Prostate gland (tissue), 2 donors: ENCODE measurements around the gene SLC47A1. TPM values are rescaled to one million over a fixed set of nuclear protein-coding genes. Genes with fewer than 3 reads are reported as not detected.

Source experiments
- DNase-seq: peaks from one replicate; pipeline ENCODE4 v3.0.0-alpha.2; 2019; ENCODE audit warnings: low spot score
- H3K27ac ChIP-seq, 2 donors: fragments of 200-600 bp; sonication (generic); 2 replicates each; pipeline ENCODE4 v1.5.1; 2017 to 2019
- H3K27me3 ChIP-seq: fragments of 200-600 bp; sonication (generic); replicated peaks from 2 replicates; pipeline ENCODE4 v1.5.1; 2019; ENCODE audit not compliant: insufficient read depth
- H3K36me3 ChIP-seq, 2 donors: fragments of 200-600 bp; sonication (generic); 1 replicate in 1 of 2; 2 replicates in 1 of 2; pipeline versions ENCODE4 v1.5.1 to v1.8.1; 2017 to 2019
- H3K4me1 ChIP-seq: fragments of 200-600 bp; sonication (generic); replicated peaks from 2 replicates; pipeline ENCODE4 v1.5.1; 2019
- H3K4me3 ChIP-seq, 2 donors: fragments of 200-600 bp; sonication (generic); 2 replicates each; pipeline ENCODE4 v1.5.1; 2017 to 2019
- H3K9me3 ChIP-seq: fragments of 200-600 bp; sonication (generic); 2 replicates; pipeline ENCODE4 v1.5.1; 2017
- POLR2A ChIP-seq: fragments of 450-650 bp; IDR thresholded peaks from one replicate; pipeline ENCODE4 v1.6.1; 2016; ENCODE audit warnings: antibody characterized with exemption, mild to moderate bottlenecking
- POLR2AphosphoS5 ChIP-seq: sonication (generic); formaldehyde crosslinking; IDR thresholded peaks from one replicate; pipeline ENCODE4 v1.6.1; 2017; ENCODE audit warnings: antibody characterized with exemption
- WGBS: methylation state at CpG from one replicate; pipeline ENCODE4 v1.1.5; 2018; 5-methylcytosine and 5-hydroxymethylcytosine counted together
- intact Hi-C: fragments of 100-400 bp; cut with DNase I; formaldehyde crosslinking; loops from one replicate; pipeline ENCODE4 v1.14.2; 2022
- total RNA-seq, 2 donors: library from RNA; depleted of rRNA; stranded (reverse); fragments of >200 nt; gene quantifications; one replicate each; pipeline ENCODE4 v1.1.0, GENCODE V29; 2016
- TF ChIP-seq, protein P1 (sequence below), 4 experiments: fragments of 200-600 bp in 2 of 4; fragments of 450-650 bp in 2 of 4; sonication (generic) in 2 of 4; IDR thresholded peaks; 1 replicate in 3 of 4; 2 replicates in 1 of 4; pipeline ENCODE4 v1.5.1; 2016 to 2019; ENCODE audit warnings: antibody characterized with exemption in 4 of 4, mild to moderate bottlenecking in 2 of 4, moderate library complexity in 2 of 4

Gene SLC47A1
- total RNA-seq, 2 donors from 2014 or later: 4.5 to 20.0 TPM

DNA sequence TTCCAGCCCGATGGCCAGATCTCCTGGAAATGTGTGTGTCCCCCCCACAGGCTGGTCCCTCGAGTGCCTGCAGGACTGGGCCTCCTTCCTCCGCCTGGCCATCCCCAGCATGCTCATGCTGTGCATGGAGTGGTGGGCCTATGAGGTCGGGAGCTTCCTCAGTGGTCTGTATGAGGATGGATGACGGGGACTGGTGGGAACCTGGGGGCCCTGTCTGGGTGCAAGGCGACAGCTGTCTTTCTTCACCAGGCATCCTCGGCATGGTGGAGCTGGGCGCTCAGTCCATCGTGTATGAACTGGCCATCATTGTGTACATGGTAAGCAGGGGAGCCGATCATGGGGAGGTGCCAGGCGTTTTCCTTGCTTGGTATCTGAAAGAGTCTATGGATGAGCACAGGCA, 22.1 kb downstream of the SLC47A1 start:
- 87% methylated on average over 11 of the region's 11 CpGs for WGBS
- no peak for DNase-seq
- Histone ChIP-seq H3K27me3 (no peaks in the 10 kb centered on the region), H3K36me3 (no peaks in the 10 kb centered on the region), H3K9me3 (no peaks in the 10 kb centered on the region), H3K4me3 (no peak overlapping the region), H3K4me1 (no peaks in the 10 kb centered on the region), H3K27ac (peak overlapping the region in 1 of 2 donors; percentile 69)
- intact Hi-C loops: no loop called here
- TF ChIP-seq POLR2A: no peak
- no peak for TF ChIP-seq POLR2AphosphoS5
- TF ChIP-seq, protein P1, sequence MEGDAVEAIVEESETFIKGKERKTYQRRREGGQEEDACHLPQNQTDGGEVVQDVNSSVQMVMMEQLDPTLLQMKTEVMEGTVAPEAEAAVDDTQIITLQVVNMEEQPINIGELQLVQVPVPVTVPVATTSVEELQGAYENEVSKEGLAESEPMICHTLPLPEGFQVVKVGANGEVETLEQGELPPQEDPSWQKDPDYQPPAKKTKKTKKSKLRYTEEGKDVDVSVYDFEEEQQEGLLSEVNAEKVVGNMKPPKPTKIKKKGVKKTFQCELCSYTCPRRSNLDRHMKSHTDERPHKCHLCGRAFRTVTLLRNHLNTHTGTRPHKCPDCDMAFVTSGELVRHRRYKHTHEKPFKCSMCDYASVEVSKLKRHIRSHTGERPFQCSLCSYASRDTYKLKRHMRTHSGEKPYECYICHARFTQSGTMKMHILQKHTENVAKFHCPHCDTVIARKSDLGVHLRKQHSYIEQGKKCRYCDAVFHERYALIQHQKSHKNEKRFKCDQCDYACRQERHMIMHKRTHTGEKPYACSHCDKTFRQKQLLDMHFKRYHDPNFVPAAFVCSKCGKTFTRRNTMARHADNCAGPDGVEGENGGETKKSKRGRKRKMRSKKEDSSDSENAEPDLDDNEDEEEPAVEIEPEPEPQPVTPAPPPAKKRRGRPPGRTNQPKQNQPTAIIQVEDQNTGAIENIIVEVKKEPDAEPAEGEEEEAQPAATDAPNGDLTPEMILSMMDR (IDR thresholded peaks at IDR 0.05): no peak

DNA sequence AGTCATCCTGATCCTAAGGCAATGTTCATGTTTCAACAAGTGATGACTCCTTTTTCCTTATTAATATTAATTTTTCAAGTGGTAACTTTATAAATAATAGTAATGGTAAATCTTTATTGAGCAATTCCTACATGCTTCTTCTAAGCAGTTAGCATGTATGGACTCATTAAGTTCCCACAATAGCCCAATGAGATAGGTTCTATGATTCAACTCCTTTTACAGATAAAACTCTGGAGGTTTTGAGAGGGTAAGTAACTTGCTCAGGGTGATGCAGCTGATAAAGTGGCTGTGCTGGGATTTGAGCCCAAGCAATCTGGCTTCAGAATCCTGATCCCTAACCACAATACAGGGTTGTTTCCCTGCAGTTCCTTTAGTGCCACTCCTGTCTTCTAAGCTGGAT, 25.3 kb downstream of the SLC47A1 start:
- H3K27me3 ChIP-seq: no peaks in the 10 kb centered on the region
- H3K36me3 ChIP-seq: no peaks in the 10 kb centered on the region
- TF ChIP-seq POLR2A: no peak
- H3K27ac ChIP-seq: no peak overlapping the region
- no peak overlapping the region for H3K4me3 ChIP-seq
- no peak for DNase-seq
- no peaks in the 10 kb centered on the region for H3K9me3 ChIP-seq
- intact Hi-C loops: no loop called here
- no peaks in the 10 kb centered on the region for H3K4me1 ChIP-seq

DNA sequence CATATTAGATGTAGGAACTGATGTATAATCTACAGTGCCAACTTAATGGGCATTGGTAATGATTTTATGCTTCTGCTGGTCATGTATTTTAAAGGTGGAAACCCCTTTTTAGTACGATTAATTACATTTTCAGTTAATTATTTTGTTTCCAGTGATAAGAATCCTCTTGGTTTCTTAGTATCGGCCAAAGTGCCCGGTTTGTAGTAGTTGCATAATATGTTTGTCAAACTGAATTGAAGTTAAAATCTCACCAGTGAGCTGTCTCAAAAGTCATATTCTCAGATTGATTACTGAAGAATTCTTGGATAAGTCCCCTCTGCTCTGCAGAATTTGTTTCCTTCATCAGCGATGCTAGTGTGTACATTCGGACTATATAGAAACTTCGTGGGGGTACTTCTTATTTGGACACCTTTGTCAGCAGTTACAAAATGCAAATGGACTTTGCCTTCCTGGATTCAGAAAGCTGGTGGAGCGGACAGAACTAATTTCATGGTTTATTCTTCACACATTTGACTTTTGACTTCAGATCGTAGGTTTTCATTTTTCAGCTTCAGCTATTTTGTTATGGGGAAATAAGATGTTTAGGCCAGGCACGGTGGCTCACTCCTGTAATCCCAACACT, 28.2 kb downstream of the SLC47A1 start:
- H3K4me1 ChIP-seq: no peaks in the 10 kb centered on the region
- H3K27me3 ChIP-seq: no peaks in the 10 kb centered on the region
- WGBS: 86% methylated on average over 9 of the region's 9 CpGs
- no peaks in the 10 kb centered on the region for H3K9me3 ChIP-seq
- intact Hi-C loops: no loop called here
- H3K27ac ChIP-seq: no peak overlapping the region
- TF ChIP-seq POLR2A: no peak
- TF ChIP-seq, protein P1 (IDR thresholded peaks at IDR 0.05): no peak
- no peak for TF ChIP-seq POLR2AphosphoS5
- no peak for DNase-seq
- H3K36me3 ChIP-seq: no peaks in the 10 kb centered on the region
- no peak overlapping the region for H3K4me3 ChIP-seq

DNA sequence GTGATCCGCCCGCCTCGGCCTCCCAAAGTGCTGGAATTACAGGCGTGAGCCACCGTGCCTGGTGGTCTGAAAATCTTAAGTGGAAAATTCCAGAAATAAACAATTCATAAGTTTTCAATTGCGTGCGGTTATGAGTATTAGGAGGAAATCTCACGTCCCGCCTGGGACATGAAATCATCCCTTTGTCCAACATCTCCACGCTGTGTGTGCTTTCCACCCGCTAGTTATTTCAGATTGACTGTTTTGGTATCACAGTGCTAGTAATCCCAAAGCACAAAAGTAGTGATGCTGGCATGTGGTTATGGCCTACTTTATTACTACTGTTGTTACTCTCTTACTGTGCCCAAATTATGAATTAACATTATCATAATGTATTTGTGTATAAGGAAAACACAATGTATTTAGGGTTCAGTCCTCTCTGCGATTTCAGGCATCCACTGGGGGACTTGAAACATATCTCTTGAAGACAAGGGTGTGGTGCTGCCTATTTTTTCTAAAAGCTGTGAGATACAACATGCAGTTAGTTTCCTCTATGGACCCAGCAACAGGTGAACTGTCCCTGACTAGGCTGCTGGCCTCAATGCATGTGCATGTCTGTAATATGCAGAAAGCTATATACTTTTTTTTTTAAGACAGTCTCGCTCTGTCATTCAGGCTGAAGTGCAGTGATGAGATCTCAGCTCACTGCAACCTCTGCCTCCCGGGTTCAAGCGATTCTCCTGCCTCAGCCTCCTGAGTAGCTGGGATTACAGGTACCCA, 32.3 kb downstream of the SLC47A1 start:
- H3K4me1 ChIP-seq: no peaks in the 10 kb centered on the region
- intact Hi-C loops: no loop called here
- no peak for DNase-seq
- no peaks in the 10 kb centered on the region for H3K36me3 ChIP-seq
- WGBS: 98% methylated on average over 15 of the region's 15 CpGs
- no peak overlapping the region for H3K27ac ChIP-seq
- H3K9me3 ChIP-seq: no peaks in the 10 kb centered on the region
- no peak overlapping the region for H3K4me3 ChIP-seq
- TF ChIP-seq POLR2A (no peak), POLR2AphosphoS5 (no peak)
- TF ChIP-seq, protein P1 (IDR thresholded peaks at IDR 0.05): no peak
- no peaks in the 10 kb centered on the region for H3K27me3 ChIP-seq

DNA sequence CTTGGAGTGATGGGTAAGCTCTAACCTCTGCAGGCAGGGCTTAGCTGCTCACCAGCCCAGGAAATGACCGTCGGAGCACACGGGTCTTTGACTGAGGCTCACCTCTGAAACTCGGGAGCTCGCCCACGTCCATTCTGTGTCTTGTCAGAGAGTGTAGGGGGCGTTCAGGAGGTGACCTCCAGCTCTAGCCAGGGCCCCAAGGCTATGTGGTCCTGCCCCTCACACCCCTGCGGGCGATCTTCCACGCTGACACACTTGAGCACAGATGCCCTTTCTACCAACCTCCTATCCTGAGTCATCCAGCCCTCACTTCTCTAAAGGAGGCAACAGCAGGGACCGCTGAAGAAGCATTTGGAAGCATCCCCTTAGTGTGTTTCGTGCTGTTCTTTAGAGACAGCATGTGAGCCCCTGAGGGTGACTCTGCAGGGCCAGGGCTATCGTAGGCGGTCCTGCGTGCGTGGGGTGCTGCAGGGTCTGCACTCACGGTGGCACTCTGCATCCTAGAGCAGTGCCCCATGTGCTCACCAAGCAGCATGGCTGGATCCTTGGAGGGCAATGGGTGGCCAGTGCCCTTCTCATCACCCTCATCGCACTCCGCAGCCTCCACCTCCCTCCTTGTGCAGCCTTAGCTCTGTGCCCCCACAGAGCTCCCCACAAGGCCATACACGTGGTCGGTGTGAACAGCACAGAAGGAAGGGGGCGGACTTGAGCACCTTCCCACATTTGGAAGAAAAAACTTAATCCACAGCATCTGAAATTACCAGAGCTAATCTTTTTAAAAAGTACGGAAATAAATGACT, 33.8 kb downstream of the SLC47A1 start:
- no peak overlapping the region for H3K4me3 ChIP-seq
- H3K27ac ChIP-seq: no peak overlapping the region
- no peak for DNase-seq
- no peaks in the 10 kb centered on the region for H3K9me3 ChIP-seq
- TF ChIP-seq, protein P1 (IDR thresholded peaks at IDR 0.05): no peak
- TF ChIP-seq POLR2A (no peak), POLR2AphosphoS5 (no peak)
- H3K36me3 ChIP-seq: no peaks in the 10 kb centered on the region
- H3K27me3 ChIP-seq: no peaks in the 10 kb centered on the region
- no peaks in the 10 kb centered on the region for H3K4me1 ChIP-seq
- WGBS: 81% methylated on average over 23 of the region's 23 CpGs
- intact Hi-C loops: no loop called here
